Mucosa of gallbladder (tissue), 1 donor: ENCODE measurements around the gene EXOC3L1. TPM values are rescaled to one million over a fixed set of nuclear protein-coding genes. Genes with fewer than 3 reads are reported as not detected.

Experiments used
- DNase-seq: peaks from one replicate; pipeline ENCODE4 v3.0.0-alpha.2; 2020; ENCODE audit warnings: low spot score
- total RNA-seq: library from RNA; stranded (reverse); gene quantifications from one replicate; pipeline ENCODE4 v1.2.1, GENCODE V29; 2021
- donor health status: DM: no; HTN: no; CAD: no.

EXOC3L1 gene
- total RNA-seq, 1 donor from 2014 or later: 3.2 TPM

GRCh38 chr16:67148221-67148620 lies 41.7 kb downstream of the EXOC3L1 start:
- no peak for DNase-seq

- no peak for DNase-seq
These were observed 42.3 kb downstream of the EXOC3L1 start for GRCh38 chr16:67147437-67148140.

- no peak for DNase-seq
These were observed 43.2 kb downstream of the EXOC3L1 start for GRCh38 chr16:67146523-67147357.

- no peak for DNase-seq
These were observed 44.2 kb downstream of the EXOC3L1 start for GRCh38 chr16:67145746-67146145.

GRCh38 chr16:67144943-67145342 lies 45.0 kb downstream of the EXOC3L1 start:
- no peak for DNase-seq

- DNase-seq: no peak
These were observed 47.6 kb downstream of the EXOC3L1 start for GRCh38 chr16:67142342-67142741.

GRCh38 chr16:67141391-67141790 lies 48.5 kb downstream of the EXOC3L1 start:
- DNase-seq: no peak

- no peak for DNase-seq
These were observed 52.3 kb downstream of the EXOC3L1 start for GRCh38 chr16:67137605-67138004.

Other genes starting within 250 kb of the EXOC3L1 start
- 5.2 TPM for gene CES3, start 228.9 kb downstream of the EXOC3L1 start, total RNA-seq
- gene CES4A, start 201.5 kb downstream of the EXOC3L1 start, total RNA-seq: 19.4 TPM
- gene CBFB, start 161.0 kb downstream of the EXOC3L1 start, total RNA-seq: 40.9 TPM
- 14.2 TPM for gene PHAF1, start 80.2 kb downstream of the EXOC3L1 start, total RNA-seq
- gene B3GNT9, start 39.1 kb downstream of the EXOC3L1 start, total RNA-seq: 14.1 TPM
- gene TRADD, start 30.2 kb downstream of the EXOC3L1 start, total RNA-seq: 38.2 TPM
- 24.6 TPM for gene FBXL8, start 30.2 kb downstream of the EXOC3L1 start, total RNA-seq
- 51.3 TPM for gene HSF4, start 25.4 kb downstream of the EXOC3L1 start, total RNA-seq
- 79.0 TPM for gene NOL3, start 19.6 kb downstream of the EXOC3L1 start, total RNA-seq
- gene MATCAP1, start 6.2 kb downstream of the EXOC3L1 start, total RNA-seq: 68.4 TPM
- 54.9 TPM for gene E2F4, start 2.0 kb upstream of the EXOC3L1 start, total RNA-seq
- 68.3 TPM for gene ELMO3, start 9.0 kb upstream of the EXOC3L1 start, total RNA-seq
- 46.9 TPM for gene TMEM208, start 37.0 kb upstream of the EXOC3L1 start, total RNA-seq
- 46.4 TPM for gene FHOD1, start 57.3 kb upstream of the EXOC3L1 start, total RNA-seq
- 3.2 TPM for gene SLC9A5, start 58.8 kb upstream of the EXOC3L1 start, total RNA-seq
- gene PLEKHG4, start 89.4 kb upstream of the EXOC3L1 start, total RNA-seq: 6.7 TPM
- gene KCTD19, start 136.6 kb upstream of the EXOC3L1 start, total RNA-seq: 0.37 TPM
- gene LRRC36, start 136.7 kb upstream of the EXOC3L1 start, total RNA-seq: 2.1 TPM
- 12.3 TPM for gene TPPP3, start 203.4 kb upstream of the EXOC3L1 start, total RNA-seq
- gene ZDHHC1, start 226.3 kb upstream of the EXOC3L1 start, total RNA-seq: 23.2 TPM
- 29.1 TPM for gene HSD11B2, start 241.0 kb upstream of the EXOC3L1 start, total RNA-seq